HG03280 (cell line): ENCODE measurements around the gene NOXO1.
A peak's percentile ranks its signal among the peaks of the same experiment; 100 is the strongest.
"Not testable (repeated sequence)": the region's sequence is repeated elsewhere in the genome, so short reads cannot be mapped to it uniquely, and the experiment has no call there.

Experiments
- ATAC-seq: cut with Tn5 transposase; IDR thresholded peaks from one replicate; pipeline ENCODE4 v1.9.1; 2021; ENCODE audit warnings: mild to moderate bottlenecking, moderate library complexity; ENCODE audit not compliant: unreplicated experiment

The NOXO1 gene

DNA sequence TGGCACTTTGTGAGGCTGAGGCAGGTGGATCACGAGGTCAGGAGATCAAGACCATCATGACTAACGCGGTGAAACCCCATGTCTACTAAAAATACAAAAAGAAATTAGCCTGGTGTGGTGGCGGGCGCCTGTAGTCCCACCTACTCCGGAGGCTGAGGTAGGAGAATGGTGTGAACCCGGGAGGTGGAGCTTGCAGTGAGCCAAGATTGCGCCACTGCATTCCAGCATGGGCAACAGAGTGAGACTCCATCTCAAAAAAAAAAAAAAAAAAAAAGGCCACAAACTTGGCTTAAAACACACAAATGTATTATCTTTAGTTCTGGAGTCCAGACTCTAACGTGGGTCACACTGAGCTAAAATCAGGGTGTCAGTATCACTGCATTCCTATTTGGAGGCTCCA is 30.5 kb upstream of the NOXO1 start:
- ATAC-seq: not testable (repeated sequence)

DNA sequence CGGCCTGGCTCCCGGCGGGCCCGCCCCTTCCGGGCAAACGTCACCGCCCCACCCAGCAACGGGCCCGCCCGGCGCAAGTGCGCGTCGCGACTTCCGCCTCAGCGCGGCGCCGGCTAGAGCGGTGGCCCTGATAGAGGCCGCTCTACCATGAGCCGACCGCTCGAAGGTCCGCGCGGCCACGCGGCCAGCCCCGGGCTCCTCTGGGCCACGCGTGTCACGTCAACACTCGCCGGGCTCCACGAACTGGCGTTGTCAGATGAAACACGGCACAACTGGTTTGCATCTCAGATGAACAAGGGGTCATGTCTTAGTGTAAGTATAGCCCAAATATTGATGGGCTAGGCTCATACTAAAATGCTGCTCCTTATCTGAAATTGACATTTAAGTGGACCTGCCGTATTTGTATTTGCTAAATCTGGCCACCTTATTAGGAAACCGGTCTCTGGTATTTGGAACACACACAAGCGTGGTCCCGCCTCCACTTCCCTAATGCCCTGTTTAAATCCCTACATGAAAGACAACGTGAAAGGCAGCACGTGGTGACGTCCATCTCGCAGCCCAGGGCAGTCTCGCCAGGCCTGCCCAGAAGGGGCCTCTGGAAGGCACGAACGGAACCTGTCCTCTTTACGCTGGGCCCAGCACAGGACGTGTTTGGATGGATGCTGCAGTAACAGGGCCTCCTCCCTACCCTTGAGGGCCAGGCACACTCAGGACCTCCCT is 28.7 kb upstream of the NOXO1 start, which contains the start of gene ZNF598:
Gene ZNF598, minus strand, starts transcription at position 31 of the 720 bp plus-strand sequence.
- peak; percentile 83 for ATAC-seq

DNA sequence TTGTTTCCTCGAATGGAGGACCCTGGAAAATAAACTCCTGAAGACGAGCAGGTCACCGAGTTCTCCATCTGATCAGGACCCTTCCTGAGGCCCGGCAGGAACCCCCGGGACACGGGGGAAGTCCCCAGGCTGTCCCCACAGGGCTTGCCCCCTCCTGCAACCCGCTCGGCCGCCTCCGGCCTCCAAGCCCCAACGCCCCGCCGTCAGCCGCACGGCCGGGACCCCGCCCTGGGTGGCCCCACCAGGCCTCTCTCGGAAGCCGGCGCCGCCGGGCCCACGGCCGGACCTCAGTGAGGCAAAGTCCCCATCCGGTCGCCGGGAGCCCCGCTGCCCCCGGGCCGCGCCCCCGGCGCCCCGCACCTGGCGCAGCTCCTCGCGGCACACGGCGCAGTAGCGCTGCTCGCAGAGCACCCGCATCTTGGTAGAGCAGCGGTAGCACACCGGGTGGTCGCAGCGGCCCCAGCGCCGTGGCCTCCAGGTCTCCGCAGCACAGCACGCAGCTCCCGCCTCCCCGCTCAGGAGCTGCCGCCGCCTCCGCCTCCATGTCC is 28.0 kb upstream of the NOXO1 start:
- ATAC-seq: peak; percentile 36

DNA sequence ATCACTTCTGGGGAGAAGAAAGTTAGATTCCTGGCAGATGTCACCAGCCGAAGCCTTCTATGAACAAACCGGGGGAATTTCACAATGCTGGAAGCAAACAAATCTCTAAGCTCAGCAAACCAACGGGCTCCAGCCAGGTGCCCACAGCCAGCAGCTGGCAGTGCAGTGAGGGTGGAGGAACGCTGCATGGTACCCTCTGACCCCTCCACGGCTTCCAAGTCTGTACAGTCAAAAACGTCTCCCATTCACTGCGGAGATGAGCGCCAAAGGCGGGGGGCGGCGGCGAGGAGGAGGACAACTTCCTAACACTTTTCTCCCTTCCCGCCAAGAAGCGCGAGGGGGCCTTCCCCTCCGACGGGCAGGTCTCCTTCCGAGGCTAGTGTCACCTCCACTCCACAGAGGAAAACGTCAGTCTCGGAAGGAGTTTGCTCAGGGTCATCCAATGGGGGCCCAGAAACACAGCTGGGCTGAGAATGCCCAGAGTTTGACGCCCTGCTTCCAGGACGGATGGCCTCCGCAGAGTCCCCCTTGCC is 27.4 kb upstream of the NOXO1 start:
- peak; percentile 7 for ATAC-seq

DNA sequence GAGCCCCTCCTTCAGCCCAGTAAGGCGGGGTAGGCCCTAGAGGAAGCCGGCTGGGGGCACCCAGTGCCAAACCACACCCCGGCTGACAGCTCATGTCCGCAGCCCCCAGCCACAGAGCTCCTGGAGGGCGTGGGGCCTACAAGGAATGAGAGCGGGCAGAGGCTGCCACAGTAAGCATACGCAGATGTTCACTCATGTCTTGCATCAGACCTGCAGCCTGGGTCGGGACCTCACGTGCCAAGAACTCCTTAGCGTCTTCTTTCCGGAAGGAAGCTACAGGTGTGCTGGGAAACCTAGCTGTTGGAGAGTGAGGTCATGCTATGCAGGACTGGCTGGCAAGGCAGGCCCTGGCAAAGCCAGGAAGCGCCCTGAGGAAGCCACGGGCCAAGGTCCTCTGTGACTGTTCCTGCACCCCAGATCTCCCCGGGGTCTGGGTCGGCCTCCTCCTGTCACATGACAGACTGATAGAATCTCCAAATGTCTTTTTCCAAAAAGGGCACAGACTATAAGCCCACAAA is 26.8 kb upstream of the NOXO1 start:
- no peak for ATAC-seq

DNA sequence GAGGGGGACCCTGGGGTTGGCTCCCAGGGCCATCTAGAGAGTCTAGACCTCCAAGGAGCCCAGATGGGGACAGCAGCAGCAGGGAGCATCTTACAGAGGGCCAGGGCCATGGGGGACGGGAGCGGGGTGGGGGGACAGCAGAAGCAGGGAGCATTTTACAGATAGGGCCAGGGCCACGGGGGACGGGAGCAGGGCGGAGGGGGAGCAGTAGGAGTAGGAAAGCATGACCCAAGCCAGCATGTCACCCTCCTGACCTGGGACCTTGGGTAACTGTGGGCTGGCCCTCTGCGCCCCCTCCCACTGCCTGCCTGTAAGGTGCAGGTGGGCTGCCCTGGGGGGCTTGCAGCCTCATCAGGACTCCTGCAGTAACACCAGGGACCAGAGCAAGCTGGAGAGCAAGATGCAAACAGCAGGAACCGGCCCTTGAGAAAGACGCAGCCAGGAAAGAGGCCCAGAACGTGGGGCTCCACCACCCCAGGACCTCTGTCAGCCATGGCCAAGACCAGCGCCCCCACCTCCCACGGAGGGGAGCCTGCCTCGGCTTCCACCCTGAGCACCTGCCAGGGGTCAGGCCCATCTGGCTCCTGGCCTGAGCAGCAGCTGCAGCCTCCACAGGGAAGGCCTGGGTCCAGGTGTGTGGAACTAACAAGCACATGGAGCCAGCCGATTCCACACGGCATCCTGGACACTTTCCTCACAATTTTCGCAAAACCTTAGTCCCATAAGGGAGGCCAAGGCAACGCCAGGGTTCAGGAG is 26.0 kb upstream of the NOXO1 start:
- ATAC-seq: no peak

DNA sequence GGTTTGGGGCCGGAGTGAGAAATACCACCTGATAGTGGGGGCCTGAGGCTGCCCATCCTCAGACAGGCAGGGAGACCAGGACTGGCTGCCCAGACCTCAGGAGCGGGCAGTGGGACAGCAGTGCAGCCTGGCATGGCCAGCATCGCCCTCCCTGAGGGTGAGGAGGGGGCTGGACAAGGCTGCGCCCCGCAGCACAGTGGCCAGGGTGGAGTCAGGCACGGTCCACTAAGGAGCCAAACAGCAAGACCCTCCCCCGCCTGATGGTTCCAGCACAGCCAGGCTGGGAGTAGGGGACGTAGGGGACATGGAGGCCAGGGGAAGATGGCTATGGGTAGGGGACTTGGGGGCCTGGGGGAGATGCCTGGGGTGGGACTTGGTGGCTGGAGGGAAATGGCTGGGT is 25.0 kb upstream of the NOXO1 start:
- ATAC-seq: no peak

DNA sequence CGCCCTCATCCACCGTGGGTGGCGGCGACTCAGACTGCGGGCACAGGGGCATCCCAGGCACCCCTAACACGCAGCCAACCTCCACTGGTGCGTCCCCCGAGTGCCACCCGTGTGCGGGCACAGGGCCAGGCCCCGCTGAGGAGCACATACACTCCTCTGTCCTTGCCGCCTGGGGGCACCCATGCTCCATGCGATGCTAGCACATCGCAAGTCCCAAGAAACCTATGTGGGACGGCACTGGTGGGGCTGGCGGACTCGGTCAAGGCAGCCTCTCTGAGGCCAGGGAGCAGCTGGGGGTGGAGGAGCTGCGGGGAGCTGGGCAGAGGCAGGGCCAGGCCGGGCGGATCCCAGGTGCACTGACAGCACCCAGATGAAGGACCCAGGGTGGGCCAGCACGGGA is 24.4 kb upstream of the NOXO1 start:
- ATAC-seq: no peak

DNA sequence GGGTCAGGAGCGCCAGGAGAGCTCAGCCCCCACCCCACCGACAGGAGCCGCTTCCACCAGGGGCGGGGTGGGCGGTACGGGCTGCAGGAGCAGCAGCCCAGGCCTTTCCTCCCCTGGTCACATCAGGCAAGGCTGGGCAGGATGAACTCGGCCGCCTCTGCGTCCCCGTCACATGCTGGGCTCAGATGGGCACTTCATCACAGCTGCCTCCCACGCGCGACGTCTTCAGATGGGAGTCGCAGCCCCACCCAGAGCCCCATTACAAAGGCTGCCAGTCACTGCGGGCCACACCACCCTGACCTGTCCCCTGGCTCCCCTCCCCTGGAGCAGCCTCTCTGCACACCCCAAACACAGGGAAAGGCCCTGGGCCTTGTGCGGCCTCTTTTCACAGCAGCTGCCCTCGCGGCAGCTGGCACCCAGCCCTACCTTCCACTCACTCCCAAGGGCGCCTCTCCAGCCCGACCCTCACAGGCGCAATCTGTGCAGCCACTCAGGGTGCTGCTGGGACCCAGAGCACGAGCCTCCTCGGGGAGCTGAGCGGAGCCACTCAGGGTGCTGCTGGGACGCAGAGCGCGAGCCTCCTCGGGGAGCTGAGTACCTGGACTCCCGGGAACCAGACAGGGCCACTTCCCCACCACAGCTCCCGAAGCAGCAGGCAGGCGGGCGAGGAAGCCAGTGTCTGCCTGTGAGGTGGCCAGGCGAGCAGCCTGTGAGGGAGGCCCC is 23.7 kb upstream of the NOXO1 start:
- ATAC-seq: no peak

DNA sequence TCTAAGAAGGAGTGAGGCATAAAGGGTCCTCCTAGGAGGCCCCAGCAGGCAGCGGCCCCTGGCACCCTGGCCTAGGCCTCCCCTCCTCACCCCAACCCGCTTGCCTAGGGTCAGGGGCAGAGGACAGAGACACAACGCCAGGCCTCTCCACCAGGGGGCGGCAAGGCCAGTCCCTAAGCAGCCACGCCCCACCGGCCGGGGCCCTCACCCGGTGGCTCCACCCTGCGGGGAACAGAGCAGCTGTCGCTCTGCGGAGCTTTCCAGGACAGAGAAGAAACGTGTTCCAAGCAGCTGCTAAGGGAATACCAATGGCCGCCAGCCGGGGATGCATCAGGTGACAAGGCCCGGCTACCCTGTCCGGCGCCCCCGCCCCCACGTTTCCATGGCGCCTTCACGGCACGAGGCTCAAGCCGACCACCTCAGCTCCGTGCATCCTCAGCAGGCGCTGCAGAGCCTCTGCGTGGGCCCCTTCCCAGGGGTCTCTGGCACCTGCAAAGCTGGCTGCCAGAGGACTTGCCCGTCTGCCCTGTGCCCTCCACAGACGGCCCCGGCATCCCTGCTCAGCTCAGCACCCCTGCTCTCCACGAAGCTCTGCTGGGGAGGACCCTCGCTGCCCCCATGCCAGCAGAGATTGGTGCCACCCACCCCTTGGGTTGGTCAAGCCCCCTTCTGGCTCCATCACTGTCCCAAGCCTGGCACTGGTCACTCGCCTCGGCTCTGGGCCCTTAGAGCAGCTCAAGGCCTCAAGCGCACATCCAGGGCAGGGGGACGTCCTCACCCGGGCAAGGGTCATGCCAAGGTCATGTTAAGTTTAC is 22.8 kb upstream of the NOXO1 start:
- peak; percentile 67 for ATAC-seq

DNA sequence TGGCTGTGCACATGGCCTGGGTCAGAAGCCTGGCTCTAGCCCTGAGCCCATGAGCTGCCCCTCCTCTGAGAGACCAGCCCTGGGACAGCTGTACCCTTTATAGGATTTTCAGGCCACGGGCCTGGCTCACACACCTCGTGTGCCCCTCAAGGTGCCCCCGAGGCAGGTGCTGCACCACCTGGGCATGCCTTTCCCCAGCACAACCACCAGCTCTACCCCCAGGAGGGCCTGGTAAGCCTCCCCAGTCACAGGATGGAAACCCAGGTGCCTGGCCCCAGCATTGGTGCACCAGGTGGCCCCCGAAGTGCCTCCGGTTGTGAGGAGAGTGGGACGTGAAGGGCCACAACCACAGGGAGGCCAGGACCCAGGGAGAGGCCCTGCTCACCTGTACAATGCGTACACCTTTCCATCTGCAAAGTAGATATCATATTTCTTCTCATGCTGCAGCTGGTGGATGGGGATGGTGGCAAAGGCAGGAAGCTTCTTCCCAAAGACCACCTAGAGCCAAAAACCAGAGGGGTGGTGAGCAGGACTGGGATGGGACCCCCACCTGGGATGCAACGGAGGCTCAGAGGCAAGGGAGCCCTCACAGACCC is 22.1 kb upstream of the NOXO1 start:
- ATAC-seq: no peak

DNA sequence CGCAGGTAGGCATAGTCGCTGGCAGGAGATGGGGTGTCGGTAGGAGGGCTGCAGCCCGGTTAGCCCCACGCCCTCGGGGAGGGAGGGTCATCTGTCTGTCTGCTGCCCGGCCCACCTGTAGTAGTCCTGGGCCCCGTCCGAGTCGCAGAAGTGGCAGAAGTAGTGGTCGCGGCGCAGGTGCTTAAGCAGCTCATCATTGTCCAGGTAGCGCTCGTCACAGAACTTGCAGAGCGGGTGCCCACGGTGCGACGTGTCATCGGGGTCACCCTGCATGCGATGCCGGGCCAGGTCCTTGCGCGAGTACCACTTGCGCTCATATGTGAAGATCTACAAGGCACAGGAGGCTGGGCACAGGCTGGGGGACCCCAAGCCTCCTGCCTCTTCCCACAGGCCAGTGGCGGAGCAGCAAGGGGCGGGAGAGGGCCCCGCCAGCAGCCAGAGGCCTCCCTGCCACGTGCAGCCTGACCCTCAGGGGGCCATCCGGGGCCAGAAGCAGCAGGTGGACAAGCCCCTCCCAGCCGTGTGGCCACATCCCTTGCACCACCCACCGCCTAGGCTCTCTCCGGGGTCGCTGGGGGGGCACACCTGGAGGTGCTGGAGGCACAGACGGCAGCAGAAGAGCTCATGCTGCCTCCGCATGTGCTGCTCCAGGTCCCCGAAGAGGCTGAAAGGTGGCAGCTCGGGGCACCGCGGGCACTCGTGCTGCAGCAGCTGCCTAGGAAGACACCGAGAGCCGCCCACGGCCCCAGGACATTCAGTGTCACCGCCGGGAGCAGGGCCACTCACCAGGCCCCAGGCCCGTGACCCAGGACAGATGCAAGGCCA is 21.3 kb upstream of the NOXO1 start:
- ATAC-seq: no peak

DNA sequence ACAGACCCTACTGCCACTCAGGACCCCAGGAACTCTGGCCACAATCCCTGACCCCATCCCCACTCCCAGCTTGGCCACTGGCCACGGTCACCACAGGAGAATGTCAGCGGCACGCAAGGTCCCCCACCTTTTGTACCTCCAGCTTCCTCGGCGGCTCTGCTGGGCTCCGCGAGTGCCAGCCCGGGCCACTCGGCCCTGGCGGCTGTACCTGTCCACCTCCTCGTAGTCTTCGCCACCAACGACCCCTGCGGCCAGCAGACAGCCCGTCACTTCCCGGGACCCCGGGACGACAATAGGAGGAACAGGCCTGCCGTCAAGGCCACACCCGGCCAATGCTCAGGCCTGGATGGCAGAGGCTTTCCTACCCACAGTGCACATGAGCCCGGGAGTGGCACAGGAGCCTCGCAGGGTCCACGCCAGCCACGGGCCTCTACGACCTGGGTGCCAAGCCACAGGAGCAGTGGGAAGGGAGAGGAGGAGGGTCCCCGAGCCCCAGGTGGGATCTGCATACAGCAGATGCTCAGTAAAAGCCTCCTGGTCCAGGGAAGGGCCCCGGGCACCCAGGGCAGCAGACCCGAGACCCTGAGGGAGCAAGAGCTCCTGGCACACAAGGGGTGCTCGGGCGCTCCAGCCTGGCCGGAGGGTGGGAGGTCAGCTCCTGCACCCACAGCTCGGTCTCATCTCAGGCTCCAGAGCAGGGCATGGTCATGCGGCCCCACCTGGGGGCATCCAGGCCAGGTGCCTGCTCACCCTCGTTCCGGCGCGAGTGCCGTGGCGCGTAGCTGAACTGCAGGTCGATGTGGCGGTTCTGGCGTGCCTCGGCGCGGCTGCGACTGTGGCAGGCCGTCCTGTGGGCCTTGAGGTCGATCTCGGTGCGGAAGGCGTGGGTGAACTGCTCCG is 20.4 kb upstream of the NOXO1 start:
- ATAC-seq: no peak

DNA sequence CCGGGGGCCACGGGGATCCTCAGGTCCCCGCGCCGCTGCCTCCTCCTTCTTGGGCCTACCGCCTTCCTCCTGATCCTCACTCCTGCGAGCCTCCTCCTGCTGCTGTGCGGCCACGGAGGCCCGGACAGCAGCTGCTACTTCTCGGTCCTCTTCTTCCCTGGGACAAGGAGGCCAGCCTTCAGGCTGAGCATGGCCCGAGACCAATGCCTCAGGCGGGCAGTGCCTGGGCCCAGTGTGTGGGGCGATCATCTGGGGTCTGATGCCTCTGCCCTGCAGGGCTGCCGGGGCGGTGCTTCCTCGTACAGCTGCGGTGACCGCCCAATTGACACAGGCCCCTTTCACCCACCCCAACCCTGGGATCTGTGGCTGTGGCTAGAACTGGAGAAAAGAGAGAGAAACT is 19.8 kb upstream of the NOXO1 start:
- no peak for ATAC-seq

DNA sequence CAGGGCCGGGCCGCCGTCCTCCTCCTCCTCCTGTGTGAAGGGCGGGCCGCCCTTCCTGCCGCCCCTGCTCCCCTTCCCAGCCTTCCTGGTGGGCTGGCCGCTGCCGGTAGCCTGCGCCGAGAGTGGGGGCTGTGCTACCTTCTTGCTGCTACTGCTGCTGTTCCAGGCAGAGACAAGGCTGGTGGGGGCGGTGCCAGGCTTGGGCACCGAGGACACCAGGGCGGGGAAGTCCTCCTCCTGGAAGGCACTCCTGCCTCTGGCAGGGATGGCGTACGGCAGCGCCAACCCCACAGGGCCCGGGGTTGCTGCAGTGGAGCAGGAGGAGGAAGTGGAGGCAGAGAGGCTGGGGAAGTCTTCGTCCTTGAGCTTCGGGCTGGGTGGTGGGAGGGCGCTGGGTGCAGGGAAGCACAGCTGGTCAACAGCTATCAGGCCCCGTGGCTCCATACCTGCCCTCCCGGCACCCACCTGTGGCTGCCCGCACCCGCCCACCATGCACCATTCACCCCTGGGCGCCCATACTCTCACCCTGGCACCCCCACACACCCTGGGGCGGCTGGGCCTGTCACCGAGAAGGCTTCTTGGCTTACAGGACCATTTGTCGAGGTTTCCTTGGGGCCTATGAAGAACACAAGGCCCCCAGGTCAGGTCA is 18.7 kb upstream of the NOXO1 start:
- ATAC-seq: no peak

DNA sequence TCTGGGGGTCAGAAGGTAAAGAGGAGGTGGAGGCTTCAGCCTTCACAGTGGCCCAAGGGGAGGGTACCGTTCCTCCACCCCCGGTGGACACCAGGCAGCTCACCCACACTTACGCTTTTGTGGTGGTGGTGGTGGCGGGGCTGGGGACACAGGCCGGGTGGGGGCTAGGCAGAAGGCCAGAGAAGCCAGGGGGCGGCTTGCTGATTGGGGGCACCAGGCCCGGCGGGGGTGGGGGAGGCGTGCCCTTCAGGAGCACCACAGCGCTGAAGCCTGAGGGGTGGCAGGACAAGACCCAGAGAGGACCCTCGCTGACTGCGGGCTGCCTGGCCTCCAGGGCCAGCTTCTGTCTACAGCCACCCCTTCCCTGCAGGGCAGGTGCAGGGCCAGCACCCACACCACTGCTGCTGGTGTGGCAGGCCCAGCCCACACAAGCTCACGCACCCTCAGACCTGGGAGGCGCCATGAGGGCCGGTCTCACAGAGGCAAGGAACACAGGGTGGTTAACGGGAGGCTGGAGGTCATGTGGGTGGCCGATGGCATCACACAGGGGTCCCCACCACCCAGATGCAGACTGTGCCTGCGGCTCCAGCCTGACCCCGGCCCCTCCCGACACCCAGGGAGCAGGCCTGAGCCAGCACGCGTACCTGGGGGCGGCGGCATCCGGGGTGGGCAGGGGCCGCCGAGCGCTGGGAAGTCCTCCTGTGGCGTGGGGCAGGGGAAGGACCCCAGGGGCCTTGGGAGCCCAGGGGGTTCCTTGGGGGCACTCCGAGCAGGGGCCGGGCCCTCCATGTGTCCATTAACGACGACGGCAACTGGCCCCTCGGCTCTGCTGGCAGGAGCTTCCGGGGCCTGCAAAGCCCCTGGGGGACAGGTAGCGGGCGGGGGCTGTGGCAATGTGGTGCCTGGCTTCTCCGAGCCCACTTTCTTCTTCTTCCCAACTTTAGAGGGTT is 17.9 kb upstream of the NOXO1 start:
- ATAC-seq: no peak
